B cell (primary cell): ENCODE measurements around the gene TMEM18.

ENCODE experiments used
- EZH2 ChIP-seq: IDR thresholded peaks from 2 replicates; pipeline ENCODE4 v1.6.1; 2012; ENCODE audit warnings: borderline replicate concordance, low read depth, mild to moderate bottlenecking, moderate library complexity, low read length; ENCODE audit not compliant: insufficient read depth, poor library complexity, severe bottlenecking
- TF ChIP-seq, protein P1 (sequence below): fragments of 200-600 bp; IDR thresholded peaks from one replicate; pipeline ENCODE4 v1.8.0; 2022; ENCODE audit warnings: antibody characterized with exemption, mild to moderate bottlenecking

DNA sequence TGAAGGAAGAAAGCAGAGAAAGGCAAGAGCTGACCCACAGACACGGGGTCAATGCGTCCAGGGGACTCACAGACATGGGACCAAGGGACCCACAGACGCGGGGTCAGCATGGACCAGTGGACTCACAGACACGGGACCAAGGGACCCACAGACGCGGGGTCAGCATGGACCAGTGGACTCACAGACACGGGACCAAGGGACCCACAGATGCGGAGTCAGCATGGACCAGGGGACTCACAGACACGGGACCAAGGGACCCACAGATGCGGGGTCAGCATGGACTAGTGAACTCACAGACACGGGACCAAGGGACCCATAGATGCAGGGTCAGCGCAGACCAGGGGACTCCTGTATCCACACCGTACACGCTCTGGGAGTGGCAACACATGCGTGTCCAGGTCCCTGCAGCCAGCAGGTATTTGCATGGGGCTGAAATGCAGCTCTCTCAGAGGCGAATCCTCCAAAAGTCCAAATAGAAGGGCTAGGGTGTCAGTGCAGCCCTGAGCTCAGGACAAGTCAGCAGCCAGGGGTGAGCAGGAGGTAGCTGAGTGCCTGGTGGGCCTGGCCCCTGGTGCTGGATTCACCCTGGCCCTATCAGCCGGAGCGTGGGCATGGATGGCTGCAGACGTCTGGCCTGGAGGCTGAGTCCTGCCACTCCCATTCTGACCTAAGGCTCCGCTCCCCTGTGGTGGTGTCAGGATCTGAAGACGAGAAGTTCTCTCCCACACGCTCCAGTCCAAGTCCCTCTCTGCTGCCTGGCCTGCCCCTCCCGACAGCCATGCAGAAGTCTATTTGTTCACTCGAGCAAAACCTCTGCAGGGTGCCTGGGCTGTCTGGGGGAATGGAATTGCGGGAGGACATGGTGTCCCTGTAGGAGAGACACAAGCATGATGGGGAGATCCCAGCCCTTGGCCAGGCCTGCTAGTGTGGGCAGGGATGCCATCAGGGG is 28.5 kb downstream of the TMEM18 start:
- TF ChIP-seq EZH2: no peak
- TF ChIP-seq, protein P1, sequence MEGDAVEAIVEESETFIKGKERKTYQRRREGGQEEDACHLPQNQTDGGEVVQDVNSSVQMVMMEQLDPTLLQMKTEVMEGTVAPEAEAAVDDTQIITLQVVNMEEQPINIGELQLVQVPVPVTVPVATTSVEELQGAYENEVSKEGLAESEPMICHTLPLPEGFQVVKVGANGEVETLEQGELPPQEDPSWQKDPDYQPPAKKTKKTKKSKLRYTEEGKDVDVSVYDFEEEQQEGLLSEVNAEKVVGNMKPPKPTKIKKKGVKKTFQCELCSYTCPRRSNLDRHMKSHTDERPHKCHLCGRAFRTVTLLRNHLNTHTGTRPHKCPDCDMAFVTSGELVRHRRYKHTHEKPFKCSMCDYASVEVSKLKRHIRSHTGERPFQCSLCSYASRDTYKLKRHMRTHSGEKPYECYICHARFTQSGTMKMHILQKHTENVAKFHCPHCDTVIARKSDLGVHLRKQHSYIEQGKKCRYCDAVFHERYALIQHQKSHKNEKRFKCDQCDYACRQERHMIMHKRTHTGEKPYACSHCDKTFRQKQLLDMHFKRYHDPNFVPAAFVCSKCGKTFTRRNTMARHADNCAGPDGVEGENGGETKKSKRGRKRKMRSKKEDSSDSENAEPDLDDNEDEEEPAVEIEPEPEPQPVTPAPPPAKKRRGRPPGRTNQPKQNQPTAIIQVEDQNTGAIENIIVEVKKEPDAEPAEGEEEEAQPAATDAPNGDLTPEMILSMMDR: no peak
